Measurements from ENCODE around the gene ASMT.
"Not testable (repeated sequence)": the region's sequence is repeated elsewhere in the genome, so short reads cannot be mapped to it uniquely, and the experiment has no call there.

The ASMT gene

GRCh38 chrX:1652011-1652811 is 37.4 kb downstream of the ASMT start:
- DNase-seq, result peak; percentile 47

DNA sequence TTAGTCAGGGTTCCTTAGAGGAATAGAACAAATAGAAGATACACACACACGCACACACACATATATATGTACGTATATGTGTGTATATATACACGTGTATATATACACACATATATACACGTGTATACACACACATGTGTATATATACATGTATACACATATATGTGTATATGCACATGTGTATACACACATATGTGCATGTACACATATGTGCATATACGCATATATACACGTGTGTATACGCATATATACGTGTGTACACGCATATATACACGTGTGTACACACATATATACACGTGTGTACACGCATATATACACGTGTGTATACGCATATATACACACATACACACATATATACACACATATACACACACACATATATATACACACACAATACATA is 41.5 kb downstream of the ASMT start:
- no peak for DNase-seq

GRCh38 chrX:1657367-1658070 is 42.7 kb downstream of the ASMT start:
- peak; percentile 36 for DNase-seq

- DNase-seq, result no peak
These were observed 43.2 kb downstream of the ASMT start for GRCh38 chrX:1658071-1658491.

GRCh38 chrX:1659664-1660461 is 45.0 kb downstream of the ASMT start:
- no peak for DNase-seq

DNA sequence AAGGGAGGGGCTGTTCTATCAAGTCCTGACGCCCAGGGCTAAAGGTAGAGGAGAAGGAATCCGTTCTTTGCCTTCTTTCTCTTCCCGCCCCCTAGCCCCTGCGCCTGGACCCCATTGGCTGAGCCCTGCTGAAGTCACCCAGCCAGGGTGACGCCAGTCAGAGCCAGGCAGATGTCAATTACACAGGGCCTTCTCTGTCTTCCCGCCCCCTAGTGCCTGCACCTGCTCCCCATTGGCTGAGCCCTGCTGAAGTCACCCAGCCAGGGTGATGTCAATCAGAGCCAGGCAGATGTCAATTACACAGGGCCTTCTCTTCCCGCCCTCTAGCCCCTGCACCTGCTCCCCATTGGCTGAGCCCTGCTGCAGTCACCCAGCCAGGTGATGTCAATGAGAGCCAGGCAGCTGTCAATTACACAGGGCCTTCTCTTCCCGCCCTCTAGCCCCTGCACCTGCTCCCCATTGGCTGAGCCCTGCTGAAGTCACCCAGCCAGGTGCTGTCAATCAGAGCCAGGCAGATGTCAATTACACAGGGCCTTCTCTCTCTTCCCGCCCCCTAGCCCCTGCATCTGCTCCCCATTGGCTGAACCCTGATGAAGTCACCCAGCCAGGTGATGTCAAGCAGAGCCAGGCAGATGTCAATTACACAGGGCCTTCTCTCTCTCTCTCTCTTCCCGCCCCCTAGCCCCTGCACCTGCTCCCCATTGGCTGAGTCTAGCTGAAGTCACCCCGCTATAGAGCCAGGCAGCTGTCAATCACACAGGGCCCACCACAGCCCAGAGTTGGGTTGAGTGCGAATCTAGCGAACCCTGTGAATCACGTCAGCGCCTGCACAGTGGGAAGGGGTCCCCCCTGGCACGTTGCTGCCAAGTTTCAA is 46.4 kb downstream of the ASMT start:
- no peak for DNase-seq

DNA sequence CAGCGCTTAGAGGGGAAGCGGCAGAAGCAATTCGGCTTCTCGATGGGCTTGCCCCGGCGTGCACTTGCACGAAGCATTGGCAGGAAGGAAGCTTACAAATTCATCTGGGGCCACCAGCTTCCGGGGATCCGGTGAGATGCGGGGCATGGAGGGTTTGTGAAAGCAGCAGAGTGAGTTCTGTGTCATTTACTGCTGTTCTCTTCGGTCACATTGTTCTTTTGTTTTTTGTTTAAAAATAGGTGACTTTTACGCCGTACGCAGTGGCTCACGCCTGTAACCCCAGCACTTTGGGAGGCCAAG is 47.0 kb downstream of the ASMT start:
- DNase-seq, result no peak

GRCh38 chrX:1667566-1667965 is 52.7 kb downstream of the ASMT start:
- no peak for DNase-seq

DNA sequence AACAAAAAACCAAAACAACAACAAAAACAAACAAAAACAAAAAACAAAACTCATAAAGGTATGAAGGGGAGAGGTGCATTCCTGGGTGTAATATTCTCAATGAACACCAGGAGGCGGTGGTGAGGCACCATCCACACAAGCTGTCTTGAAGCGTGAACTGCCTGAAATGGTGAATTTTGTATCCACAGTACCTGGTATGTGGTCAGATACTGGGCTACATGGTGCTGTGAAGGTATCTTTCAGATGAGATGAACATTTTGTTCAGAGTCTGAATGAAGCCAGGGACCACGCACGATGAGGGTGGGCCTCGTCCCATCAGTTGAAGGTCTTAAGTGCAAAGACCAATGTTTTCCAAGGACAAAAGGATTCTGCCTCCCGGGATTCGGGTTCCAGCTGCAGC is 58.5 kb downstream of the ASMT start:
- peak; percentile 11 for DNase-seq

GRCh38 chrX:1676866-1677265 is 62.0 kb downstream of the ASMT start:
- no peak for DNase-seq

DNA sequence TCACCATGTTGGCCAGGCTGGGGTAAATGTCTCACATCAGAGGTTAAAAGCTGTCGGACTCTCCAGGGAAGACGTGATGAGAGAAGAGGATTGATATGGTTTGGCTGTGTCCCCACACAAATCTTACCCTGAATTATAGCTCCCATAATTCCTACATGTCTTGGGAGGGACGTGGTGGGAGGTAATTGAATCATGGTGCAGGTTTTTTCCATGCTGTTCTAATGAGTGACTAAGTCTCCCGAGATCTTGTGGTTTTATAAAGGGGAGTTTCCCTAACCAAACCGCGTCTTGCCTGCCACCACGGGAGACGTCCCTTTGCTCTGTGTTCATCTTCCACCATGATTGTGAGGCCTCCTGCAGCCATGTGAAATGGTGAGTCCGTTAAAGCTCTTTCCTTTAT is 64.4 kb downstream of the ASMT start:
- DNase-seq, result peak; percentile 42

GRCh38 chrX:1681439-1681838 is 66.6 kb downstream of the ASMT start:
- no peak for DNase-seq

GRCh38 chrX:1681856-1682255 is 67.0 kb downstream of the ASMT start:
- DNase-seq, result not testable (repeated sequence)

- DNase-seq, result not testable (repeated sequence)
These were observed 67.6 kb downstream of the ASMT start for GRCh38 chrX:1682501-1682900.

- DNase-seq, result not testable (repeated sequence)
These were observed 70.0 kb downstream of the ASMT start for GRCh38 chrX:1684883-1685282.

DNA sequence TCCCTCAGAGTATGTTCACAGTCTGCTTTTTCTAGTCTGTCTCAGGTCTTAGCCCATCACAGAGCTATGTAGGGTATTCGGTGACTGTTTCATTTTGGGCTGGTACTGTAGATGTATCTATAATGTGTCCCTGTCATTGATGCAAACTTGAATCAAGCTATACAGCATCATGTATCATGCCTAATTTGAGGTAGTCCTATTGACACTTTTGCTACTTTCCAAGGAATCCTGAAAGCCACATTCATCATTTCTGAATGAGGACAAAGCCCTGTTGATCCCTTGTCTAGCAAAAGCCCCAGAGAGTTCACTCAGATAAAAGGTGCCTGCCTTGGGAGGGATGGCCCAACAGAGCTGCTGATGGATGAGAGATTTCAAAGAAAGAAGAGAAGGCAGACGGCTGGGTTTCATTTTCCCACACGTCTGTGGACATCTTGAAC is 70.6 kb downstream of the ASMT start:
- not testable (repeated sequence) for DNase-seq

- peak; percentile 29 for DNase-seq
These were observed 71.8 kb downstream of the ASMT start for GRCh38 chrX:1686642-1687041.

Data from fibroblast of skin of right biceps (primary cell).